Measurements from ENCODE around the gene CYP2A13.
"Not testable (repeated sequence)": the region's sequence is repeated elsewhere in the genome, so short reads cannot be mapped to it uniquely, and the experiment has no call there.

CYP2A13 gene

DNA sequence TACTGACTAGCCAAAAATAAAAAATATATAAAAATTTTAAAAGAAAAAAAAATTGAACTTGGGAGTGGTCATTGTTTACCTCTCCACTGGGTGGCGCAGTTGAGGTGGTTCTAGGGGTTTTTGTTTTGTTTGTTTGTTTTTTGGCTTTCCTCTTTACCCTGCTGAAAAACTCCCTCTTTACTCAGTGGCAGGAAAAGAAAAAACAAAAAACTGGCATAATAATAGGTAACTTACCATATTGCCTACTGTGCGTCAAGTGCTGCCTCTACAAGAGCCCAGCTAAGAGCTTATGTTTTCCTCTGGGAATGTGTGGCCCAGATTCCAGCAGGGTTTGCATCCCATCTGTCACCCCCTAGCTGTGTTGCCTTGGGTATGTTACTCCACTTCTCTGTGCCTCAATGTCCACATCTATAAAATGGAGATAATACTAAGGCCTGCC lies 38.5 kb downstream of the CYP2A13 start:
- H3K27ac ChIP-seq: not testable (repeated sequence)
- TF ChIP-seq, protein P1, sequence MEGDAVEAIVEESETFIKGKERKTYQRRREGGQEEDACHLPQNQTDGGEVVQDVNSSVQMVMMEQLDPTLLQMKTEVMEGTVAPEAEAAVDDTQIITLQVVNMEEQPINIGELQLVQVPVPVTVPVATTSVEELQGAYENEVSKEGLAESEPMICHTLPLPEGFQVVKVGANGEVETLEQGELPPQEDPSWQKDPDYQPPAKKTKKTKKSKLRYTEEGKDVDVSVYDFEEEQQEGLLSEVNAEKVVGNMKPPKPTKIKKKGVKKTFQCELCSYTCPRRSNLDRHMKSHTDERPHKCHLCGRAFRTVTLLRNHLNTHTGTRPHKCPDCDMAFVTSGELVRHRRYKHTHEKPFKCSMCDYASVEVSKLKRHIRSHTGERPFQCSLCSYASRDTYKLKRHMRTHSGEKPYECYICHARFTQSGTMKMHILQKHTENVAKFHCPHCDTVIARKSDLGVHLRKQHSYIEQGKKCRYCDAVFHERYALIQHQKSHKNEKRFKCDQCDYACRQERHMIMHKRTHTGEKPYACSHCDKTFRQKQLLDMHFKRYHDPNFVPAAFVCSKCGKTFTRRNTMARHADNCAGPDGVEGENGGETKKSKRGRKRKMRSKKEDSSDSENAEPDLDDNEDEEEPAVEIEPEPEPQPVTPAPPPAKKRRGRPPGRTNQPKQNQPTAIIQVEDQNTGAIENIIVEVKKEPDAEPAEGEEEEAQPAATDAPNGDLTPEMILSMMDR (conservative IDR thresholded peaks at IDR 0.05): peak; percentile 60

DNA sequence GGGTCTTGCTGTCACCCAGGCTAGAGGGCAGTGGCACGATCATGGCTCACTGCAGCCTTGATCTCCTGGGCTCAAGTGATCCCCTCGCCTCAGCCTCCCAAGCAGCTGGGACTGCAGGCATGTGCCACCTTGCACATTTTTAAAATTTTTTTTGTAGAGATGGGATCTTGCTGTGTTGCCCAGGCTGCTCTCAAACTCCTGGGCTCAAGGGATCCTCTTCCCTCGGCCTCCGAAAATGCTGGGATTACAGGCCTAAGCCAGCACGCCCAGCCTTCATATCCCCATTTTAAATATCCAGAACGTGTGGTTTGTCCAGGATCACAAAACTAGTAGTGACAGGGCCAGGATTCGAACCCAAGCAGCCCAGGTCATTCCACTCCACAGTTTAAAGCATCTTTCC lies 39.1 kb downstream of the CYP2A13 start:
- H3K27ac ChIP-seq: not testable (repeated sequence)

DNA sequence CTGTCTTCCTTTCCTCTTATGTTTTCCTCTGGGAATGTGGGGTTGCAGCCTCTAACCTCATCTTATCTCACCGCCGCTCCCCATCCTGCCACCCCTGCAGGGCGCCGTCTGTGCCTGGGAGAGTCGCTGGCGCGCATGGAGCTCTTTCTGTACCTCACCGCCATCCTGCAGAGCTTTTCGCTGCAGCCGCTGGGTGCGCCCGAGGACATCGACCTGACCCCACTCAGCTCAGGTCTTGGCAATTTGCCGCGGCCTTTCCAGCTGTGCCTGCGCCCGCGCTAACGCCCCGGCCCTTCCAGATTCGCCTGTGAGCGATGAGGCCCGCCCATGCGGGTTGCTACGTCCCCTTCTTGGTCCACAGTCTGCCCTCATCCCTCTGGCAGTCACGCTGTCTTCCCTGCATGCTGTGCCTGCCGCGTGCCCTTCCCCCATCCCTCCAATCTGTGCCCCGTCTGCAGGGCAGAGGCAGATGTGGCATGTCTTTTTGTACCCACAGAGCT lies 39.6 kb downstream of the CYP2A13 start:
- H3K27ac ChIP-seq: not testable (repeated sequence)

DNA sequence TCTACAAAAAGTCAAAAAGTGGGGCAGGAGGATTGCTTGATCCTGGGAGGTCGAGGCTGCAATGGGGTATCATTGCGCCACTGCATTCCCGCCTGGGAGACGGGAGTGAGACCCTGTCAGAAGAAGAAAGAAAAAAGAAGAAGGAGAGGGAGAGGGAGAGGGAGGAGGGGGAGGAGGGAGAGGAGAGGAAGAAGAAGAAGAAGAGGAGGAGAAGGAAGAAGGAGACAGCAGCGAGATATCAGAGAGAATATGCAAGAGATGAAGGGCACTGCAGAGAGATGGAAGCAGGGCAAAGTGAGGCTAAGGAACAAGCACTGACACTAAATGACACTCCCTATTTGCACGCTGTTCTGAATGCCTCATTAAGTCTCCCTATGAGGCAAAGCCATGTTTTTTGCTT lies 40.4 kb downstream of the CYP2A13 start:
- no peak overlapping the region for H3K27ac ChIP-seq
- no peak for TF ChIP-seq ZFX (IDR thresholded peaks at IDR 0.05)
- TF ChIP-seq, protein P1 (conservative IDR thresholded peaks at IDR 0.05): no peak

DNA sequence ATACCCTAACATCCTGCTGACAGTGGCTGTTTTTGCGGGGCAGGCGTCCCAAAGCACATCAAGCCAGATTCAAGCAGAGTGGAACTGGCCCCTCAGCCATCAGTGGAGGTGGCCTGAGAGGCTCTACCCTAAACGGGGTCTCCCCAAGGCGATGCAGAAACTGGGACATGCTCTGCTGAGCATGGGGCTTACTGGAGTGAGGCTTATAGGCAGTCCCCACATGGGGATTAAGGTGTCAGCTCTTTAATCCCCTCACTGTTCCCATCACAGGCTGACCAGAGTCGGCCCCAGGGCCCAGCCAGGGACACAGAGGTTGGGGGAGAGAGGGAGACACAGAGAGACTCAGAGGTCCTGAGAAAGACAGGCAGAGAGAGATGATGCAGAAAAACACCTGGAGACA lies 42.9 kb downstream of the CYP2A13 start:
- H3K27ac ChIP-seq: no peak overlapping the region
- TF ChIP-seq, protein P1 (conservative IDR thresholded peaks at IDR 0.05): no peak
- TF ChIP-seq ZFX (IDR thresholded peaks at IDR 0.05): no peak

DNA sequence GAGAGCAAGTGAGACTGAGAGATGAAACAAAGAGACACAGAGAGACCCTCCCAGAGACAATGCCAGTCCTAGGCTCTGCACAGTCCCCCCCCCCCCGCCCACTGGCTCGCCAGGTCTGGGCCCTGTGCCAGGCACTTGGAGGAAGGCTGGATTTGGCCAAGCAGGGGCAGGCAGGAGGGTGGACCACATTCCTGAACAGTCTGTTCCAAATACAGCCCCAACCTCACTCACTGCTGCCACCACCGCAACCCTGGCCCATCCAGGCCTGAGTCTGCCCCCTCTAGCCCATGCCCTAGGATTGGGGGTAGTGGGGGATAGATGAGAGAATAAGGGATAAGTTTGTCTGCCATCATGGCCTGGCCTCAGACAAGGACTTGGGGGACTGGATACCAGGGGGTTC lies 45.0 kb downstream of the CYP2A13 start:
- no peak for TF ChIP-seq ZFX (IDR thresholded peaks at IDR 0.05)
- TF ChIP-seq, protein P1 (conservative IDR thresholded peaks at IDR 0.05): no peak
- no peak overlapping the region for H3K27ac ChIP-seq

DNA sequence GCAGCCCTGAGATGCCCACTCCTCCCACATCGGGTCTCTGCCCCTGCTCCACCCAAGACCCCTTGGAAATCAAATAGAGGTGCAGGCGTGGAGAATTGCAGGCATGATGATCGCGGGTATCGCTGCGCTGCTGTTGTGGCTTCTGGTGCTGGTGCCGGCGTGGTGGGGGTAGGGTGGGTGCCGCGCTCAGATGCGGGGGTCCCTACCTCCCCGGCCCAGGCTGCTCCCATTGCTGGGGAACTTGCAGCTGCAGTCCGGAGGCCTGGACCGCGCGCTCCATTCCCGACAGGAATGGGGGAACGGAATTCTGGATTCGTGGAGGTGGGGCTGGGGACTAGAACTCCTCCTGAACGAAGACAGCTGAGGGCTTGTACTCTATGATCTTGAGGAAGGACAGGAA lies 46.4 kb downstream of the CYP2A13 start:
- TF ChIP-seq, protein P1 (conservative IDR thresholded peaks at IDR 0.05): no peak
- H3K27ac ChIP-seq: no peak overlapping the region

DNA sequence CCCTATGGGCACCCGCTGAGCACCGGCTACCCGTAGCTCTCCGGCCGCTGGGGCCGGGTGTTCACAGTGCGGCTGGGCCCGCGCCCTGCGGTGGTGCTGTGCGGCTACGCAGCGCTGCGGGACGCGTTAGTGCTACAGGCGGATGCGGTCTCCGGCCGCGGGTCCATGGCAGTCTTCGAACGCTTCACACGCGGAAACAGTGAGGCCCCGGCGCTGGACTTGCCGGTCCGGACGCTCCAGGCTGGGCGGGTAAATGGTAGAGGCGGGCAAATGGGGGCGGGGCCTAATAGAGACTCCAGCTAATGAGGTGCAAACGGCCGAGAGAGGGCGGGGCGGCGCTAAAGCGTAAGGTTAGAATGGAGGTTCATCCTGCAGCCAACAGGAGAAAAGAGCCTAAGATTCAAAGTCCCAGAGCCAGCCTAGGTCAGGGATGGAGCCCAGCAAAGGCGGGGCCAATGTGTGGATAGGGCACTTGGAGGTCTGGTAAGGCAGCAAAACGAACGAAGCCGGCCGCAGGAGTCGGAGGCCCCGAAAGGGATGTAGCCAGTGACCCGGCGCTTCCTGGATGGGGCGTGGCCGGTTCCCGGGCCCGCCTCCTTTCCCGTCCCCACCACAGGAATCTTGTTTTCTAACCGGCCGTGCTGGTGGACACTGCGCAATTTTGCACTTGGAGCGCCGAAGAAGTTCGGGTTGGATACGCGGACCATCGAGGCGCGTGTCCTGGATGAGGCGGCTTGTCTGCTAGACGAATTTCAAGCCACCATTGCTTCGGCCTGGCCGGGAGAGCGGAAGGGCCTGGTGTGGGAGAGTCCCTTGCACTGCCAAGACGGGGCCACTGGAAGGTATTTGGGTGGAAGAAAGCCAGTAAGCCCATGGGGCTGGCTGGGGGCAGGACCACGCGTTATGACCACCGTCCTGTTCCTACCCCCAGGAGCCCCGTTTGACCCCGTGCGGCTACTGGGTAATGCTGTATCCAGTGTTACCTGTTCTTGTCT lies 47.4 kb downstream of the CYP2A13 start:
- not testable (repeated sequence) for H3K27ac ChIP-seq
